ENCODE measurements around the gene PARP4.
"Not testable (repeated sequence)": the region's sequence is repeated elsewhere in the genome, so short reads cannot be mapped to it uniquely, and the experiment has no call there.

PARP4 gene

DNA sequence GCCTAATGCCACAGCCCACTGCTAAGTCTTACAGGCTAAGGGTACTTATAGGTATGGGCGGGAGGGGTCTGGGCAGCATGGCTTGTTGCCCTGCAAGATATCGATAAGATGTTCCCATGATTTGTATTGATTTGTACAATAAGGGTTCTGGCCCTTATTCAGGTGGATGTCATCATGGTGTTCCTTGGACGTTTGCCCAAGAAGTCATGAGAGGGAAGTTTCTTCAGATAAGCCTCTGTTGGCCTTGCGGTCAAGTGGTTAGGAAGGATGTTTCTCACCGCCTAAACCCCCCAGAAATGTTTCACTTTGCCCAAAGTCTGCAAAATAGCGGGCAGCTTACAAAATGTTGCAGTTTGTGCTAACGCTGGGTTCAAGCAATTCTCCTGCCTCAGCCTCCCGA, 7.3 kb downstream of the PARP4 start:
- FAIRE-seq = no peak

GRCh38 chr13:24503379-24503696, 9.2 kb downstream of the PARP4 start:
- no peak for FAIRE-seq

DNA sequence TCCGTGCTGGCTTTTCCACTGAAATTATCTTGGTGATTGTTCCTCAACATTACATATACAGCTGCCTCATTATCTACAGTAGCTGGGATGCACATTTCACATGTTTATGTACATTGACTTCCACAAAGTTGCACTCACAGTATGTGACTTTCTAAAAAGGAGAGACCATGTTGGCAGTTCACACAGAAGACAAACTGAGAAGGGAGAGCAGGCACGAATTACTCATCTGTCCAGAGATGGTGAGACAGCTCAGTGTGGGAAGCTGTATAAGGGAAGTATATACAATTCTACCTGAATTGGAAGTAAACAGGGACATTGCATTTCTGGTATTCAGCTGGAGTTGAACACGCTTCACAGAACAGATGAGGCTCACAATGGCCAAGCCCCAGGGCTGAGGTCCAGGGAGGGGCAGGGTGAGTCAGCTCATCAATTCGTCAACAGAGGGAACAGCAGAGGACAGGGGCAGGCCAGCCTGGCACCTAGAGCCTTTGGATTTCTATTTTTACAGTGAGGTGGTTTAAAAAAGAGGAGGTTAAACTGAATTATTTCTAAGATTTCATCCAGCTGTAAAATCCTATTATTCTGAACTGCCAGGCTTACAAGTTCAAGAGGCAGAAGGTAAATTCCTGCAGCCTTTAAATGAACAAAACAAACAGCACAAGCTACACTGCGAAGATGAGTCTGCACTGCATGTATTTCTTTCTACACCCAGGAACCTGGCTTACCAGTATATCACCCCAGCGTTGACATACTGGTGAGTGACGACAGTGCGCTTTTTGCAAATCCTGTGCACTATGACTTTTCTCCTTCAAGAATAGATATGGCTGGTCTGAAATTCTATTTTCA, 9.8 kb downstream of the PARP4 start:
- FAIRE-seq = no peak

- FAIRE-seq = no peak
Observed at GRCh38 chr13:24500977-24501376, 11.6 kb downstream of the PARP4 start.

DNA sequence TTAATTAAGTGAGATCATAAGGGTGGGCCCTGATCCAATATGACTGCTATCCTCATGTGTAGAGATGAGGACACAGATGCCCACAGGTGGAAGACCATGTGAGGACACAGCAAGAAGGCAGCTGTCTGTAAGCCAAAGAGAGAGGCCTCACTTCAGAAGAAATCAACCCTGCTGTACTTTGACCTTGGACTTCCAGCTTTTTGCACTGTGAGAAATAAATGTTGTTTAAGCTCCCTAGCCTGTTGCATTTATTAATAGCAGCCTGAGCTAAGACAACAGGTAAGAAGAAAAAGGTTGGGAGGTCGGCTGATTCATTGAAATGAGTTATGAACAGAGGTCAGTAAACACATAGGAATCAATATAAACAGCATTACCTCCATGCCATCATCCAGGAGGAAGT, 14.8 kb downstream of the PARP4 start:
- no peak for FAIRE-seq

DNA sequence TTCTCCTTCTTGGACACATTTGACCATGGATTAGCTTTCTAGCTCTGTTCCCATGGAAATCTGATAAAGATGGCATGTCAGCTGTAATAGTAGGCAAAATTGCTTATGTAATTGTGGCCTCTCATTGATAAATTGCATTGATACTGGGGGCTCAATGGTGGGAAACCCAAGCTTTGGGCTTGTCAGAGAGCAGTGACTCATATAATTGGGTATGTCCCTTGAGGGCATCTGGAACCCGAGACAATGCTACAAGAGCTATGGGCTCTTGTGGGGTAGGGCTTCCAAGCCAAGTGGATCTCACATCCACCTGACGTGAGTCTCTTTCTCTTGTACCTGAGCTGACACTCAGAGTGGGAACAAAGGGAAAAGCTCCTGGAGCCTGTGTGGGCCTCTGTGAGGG, 16.3 kb downstream of the PARP4 start:
- not testable (repeated sequence) for FAIRE-seq

DNA sequence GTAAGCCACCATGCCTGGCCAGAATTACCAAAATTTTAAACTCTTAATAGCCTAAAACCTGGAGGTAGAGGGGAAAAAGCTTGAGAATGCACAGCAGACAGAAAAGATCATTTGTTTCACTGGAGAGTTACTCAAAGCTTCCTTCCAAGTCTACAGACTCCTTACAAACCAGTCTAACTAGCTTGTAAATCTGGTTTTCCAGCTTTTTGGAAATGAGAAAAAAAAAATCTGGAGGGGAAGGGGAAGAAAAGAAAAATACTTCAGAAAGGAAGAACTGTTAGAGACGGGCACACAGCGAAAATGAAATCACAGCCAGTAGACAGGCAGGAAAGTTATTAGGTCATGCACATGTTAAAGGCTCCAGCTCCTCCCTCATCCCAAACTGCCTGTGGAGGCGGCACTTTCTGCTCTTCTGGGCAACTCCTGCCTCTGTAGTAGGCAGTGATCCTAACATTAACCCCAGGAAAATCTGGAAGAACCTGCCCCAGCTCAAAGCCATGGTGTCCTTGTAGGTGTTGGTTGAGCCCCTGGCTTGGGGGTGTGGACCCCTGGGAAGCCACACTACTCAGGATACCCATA, 17.3 kb downstream of the PARP4 start:
- FAIRE-seq = no peak

DNA sequence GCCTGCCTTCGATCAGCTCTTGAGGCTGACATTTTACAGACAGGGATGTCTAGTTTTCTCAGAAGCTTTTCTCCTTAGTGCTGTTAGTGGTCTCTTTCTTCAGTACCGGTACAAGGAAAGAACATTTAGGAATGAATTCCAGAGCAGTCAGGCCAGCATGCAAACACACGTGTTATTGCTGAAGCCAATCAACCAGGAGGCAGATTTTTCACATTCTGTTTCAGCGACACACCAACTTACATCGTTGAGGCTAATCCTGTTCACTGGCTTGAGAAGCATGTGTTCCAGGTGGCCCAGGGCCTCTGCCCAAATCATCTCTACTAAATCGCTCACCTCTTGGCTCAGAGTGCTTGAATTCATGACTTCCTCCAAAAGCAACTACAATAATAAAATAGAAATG, 19.2 kb downstream of the PARP4 start:
- no peak for FAIRE-seq

DNA sequence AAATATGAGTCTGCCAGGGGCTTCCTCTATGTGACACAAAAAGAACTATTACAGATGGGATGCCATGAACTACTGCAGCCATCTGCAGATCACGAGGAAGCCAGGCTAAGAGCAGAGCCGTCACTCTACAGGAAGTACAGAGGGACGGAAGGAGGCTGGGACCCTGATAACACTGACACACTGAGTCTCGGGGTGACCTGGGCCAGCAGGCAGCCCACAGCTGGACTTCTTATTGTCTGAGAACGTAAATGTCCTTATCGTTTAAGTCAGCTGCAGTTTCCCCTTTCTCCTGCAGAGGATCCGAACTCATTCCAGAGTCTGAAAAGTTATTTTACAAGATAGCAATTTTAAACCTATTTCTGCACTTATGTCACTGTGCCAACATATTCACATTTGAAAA, 20.7 kb downstream of the PARP4 start:
- no peak for FAIRE-seq

DNA sequence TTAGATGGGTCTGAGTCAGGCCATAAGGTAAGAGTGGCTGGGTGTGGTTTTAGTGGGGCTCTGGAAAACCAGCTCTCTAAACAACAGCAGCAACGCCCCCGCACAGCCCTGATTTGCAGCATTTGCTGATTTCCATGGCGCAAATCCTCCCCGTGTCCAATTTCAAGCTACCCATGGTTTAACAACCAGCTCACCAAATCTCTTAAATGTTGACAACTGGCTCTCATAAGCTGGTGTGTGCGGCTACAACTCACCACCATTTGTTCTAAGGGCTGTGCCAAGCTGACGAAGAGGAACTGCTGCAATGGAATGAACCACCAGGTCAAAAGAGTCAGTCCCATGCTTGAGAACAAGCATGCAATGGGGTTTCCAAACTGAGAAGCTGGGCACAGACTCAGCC, 22.9 kb downstream of the PARP4 start:
- no peak for FAIRE-seq

DNA sequence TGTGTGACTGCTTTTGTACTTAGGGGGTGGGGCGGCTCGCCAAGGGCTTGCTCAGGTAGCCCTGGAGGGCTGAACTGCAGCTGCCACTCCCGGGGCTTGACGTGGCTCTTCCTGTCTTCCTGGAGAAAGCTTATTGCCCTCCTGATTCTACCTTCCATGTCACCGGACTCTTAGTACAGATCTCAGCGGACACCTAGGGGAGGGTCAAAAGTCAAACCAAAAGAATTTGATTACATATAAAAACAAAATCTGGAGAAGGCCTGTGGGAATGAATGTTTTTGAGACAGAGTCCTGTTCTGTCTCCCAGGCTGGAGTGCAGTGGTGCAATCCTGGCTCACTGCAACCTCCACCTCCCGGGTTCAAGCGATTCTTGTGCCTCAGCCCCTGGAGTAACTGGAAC, 24.5 kb downstream of the PARP4 start:
- FAIRE-seq = not testable (repeated sequence)

- FAIRE-seq = not testable (repeated sequence)
Observed at GRCh38 chr13:24486017-24486657, 26.4 kb downstream of the PARP4 start.

GRCh38 chr13:24473686-24474085, 38.9 kb downstream of the PARP4 start:
- FAIRE-seq = no peak

DNA sequence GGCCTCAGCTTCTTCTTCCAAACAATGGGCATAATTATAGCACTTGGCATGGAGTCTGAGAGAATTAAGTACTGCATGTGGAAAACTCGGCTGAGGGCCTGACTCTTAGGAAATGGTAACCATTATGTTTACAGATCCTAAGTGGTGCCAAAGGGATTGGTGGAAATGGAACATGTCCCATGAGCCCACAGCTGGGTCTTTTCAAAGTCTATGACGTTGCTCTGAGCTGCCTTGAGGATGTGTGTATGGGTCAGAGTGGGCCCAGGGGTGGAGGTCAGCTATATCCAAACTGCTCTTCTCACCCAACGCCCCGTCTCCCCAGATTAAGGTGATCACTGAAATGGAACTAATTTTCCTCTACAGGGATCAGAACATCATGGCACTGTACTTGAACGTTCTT, 40.4 kb downstream of the PARP4 start:
- not testable (repeated sequence) for FAIRE-seq

GRCh38 chr13:24463078-24463477, 49.5 kb downstream of the PARP4 start:
- FAIRE-seq = no peak

DNA sequence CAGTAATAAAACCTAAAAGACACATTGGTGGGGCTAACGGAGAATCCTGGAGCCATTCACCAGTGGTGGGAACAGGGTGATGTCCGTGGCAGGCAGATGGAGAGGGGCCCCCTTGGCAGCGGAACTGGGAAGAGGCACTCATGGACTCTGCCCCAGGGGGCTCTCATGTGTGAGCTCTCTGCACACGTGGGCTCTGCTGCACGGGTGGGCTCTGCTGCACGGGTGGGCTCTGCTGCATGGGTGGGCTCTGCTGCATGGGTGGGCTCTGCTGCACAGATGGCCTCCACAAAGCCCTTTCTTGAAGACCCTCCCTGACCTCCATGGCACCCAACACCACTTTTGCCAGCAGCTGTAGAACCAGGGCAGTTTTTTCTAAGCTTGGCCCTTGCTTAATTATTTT, 52.3 kb downstream of the PARP4 start:
- no peak for FAIRE-seq

DNA sequence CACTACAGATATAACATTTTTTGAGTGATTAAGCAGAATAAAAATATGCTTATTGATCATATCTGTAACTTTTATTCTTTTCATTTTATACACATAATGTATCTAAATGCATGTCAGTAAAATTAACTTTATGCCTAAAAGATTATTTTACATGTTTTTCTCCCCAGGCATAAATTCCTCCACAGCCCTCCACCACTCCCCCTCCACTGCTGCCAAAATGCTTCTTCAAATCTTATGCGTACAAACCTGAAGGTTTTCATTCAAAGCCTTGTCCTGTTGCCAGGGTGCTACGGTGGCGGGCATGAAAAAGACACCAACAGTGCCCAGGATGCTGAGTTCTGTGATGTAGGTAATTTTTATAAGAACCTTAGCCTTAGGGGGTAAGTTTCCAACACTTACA, 52.9 kb downstream of the PARP4 start:
- FAIRE-seq = no peak

DNA sequence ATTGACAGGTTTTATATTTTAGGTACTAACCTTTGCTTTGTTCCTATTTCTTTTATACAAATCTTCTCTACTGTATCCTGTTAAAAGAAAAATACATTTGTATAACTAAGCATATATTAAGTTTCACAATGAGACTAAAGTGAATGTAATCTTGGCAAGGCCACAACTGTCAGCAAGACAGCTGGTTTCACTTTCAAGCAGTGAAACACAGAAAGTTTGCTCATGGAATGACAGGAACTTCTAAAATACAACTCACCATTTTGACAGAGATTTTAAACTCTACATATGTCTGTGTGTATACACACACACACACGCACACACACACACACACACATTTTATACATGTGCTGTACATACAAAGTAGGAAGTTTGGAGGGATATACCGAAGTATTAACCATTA, 53.3 kb downstream of the PARP4 start:
- FAIRE-seq = no peak

GRCh38 chr13:24458736-24459135, 53.8 kb downstream of the PARP4 start:
- FAIRE-seq = no peak

DNA sequence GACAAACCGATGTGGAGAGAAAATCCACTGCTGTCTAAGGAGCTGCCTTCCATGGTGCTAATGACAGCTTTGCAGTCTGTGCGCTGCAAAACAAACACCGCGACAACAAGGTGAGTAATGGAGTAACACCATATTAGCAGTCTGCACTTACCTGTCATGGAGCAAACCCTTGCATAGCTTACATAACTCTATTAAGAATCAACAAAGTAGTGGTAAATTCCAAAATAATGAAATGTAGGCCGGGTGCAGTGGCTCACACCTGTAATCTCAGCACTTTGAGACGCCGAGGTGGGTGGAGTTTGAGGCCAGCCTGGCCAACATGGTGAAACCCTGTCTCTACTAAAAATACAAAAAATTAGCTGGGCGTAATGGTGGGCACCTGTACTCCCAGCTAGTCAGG, 56.2 kb downstream of the PARP4 start:
- FAIRE-seq = no peak

- FAIRE-seq = no peak
Observed at GRCh38 chr13:24454056-24454455, 58.5 kb downstream of the PARP4 start.

- no peak for FAIRE-seq
Observed at GRCh38 chr13:24452044-24452443, 60.5 kb downstream of the PARP4 start.

DNA sequence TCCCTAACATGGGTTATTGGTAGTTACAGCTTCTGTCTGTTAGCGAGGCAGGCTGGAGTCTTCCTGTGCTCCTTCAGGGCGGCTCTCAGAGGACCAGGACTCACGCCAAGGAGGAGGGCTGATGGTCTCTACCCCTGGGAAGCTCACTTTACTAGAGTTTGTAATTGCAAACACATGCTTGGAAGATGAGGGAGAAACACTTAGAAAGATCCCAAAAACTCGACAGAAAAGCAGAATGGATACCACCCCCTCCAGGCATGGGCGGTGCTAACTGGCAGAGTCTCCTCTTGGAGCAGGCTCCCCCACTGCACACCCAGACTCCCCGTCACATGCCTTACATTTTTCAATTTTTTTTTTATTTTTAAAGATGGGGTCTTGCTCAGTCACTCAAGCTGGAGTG, 62.0 kb downstream of the PARP4 start:
- FAIRE-seq = no peak

- not testable (repeated sequence) for FAIRE-seq
Observed at GRCh38 chr13:24444851-24445250, 67.7 kb downstream of the PARP4 start.
